ENCODE results near the gene VIPR2. TPM values are rescaled to one million over a fixed set of nuclear protein-coding genes. Genes with fewer than 3 reads are reported as not detected.
"Not testable (repeated sequence)": the region's sequence is repeated elsewhere in the genome, so short reads cannot be mapped to it uniquely, and the experiment has no call there.

Gene VIPR2
- total and polyA plus RNA-seq, 10 donors = 0.41 to 1.4 (median 0.64) TPM

- intact Hi-C loops (cut with DNase I; ENCODE audit: low total_unique reads) = no loop called here
- TF ChIP-seq CTCF (IDR thresholded peaks at IDR 0.05 in 8 of 11, conservative IDR thresholded peaks at IDR 0.05 in 3 of 11) (no peak), POLR2AphosphoS5 (IDR thresholded peaks at IDR 0.05) (no peak), POLR2A (IDR thresholded peaks at IDR 0.05) (no peak)
- 72 to 91% (median 83%) methylated on average over 9 to 14 of the region's 14 CpGs for WGBS, 5 donors
- Histone ChIP-seq H3K4me1 (no peaks in the 10 kb centered on the region), H3K4me3 (no peak overlapping the region), H3K36me3 (no peaks in the 10 kb centered on the region), H3K27me3 (replicated peaks in 1 of 7) (peaks cover 0 to 31% (median 0%) of the 10 kb centered on the region in 7 donors), H3K9me3 (no peaks in the 10 kb centered on the region), H3K27ac (no peak overlapping the region)
- peak; percentile 69 for DNase-seq
Measured at GRCh38 chr7:159102681-159103381, 41.8 kb downstream of the VIPR2 start.

- intact Hi-C loops (cut with DNase I; ENCODE audit: low total_unique reads); DNase-seq; H3K4me1 ChIP-seq; H3K36me3 ChIP-seq; H3K27ac ChIP-seq; H3K9me3 ChIP-seq; H3K4me3 ChIP-seq: not testable (repeated sequence)
- 92 to 97% (median 95%) methylated on average over 30 to 42 of the region's 42 CpGs for WGBS, 5 donors
- H3K27me3 ChIP-seq (replicated peaks in 1 of 7) = peaks cover 0 to 19% (median 0%) of the 10 kb centered on the region in 7 donors
Measured at GRCh38 chr7:159101661-159102091, 43.0 kb downstream of the VIPR2 start.

GRCh38 chr7:159101083-159101395 is 43.6 kb downstream of the VIPR2 start:
- H3K9me3 ChIP-seq; intact Hi-C loops (cut with DNase I; ENCODE audit: low total_unique reads); DNase-seq; H3K4me3 ChIP-seq; H3K4me1 ChIP-seq; H3K36me3 ChIP-seq; H3K27ac ChIP-seq: not testable (repeated sequence)
- peaks cover 0 to 17% (median 0%) of the 10 kb centered on the region in 7 donors for H3K27me3 ChIP-seq (replicated peaks in 1 of 7)
- 94 to 97% (median 96%) methylated on average over 33 of the region's 33 CpGs for WGBS, 5 donors

- H3K36me3 ChIP-seq; H3K27ac ChIP-seq; H3K4me1 ChIP-seq; DNase-seq; H3K4me3 ChIP-seq; H3K9me3 ChIP-seq; intact Hi-C loops (cut with DNase I; ENCODE audit: low total_unique reads): not testable (repeated sequence)
- H3K27me3 ChIP-seq (replicated peaks in 1 of 7) = peaks cover 0 to 16% (median 0%) of the 10 kb centered on the region in 7 donors
- 93 to 97% (median 96%) methylated on average over 37 of the region's 37 CpGs for WGBS, 5 donors
Measured at GRCh38 chr7:159100281-159101082, 44.2 kb downstream of the VIPR2 start.

- 91 to 93% (median 93%) methylated on average over 7 to 10 of the region's 10 CpGs for WGBS, 5 donors
- Histone ChIP-seq H3K27ac (no peak overlapping the region), H3K4me1 (no peaks in the 10 kb centered on the region), H3K4me3 (no peak overlapping the region), H3K9me3 (no peaks in the 10 kb centered on the region), H3K27me3 (replicated peaks in 1 of 7) (peaks cover 0 to 9% (median 0%) of the 10 kb centered on the region in 7 donors), H3K36me3 (no peaks in the 10 kb centered on the region)
- TF ChIP-seq CTCF (IDR thresholded peaks at IDR 0.05 in 8 of 11, conservative IDR thresholded peaks at IDR 0.05 in 3 of 11) (no peak), POLR2A (IDR thresholded peaks at IDR 0.05) (no peak), POLR2AphosphoS5 (IDR thresholded peaks at IDR 0.05) (no peak)
- DNase-seq = peak; percentile 54
- intact Hi-C loops (cut with DNase I; ENCODE audit: low total_unique reads) = no loop called here
Measured at GRCh38 chr7:159099711-159100231, 44.9 kb downstream of the VIPR2 start.
